Stimulated activated naive CD8-positive, alpha-beta T cell treated with anti-CD3 and anti-CD28 coated beads, Interleukin-15, amount 100 ng/mL, for 72 hours (primary cell): Measurements from ENCODE around the gene LNP1.
"Not testable (repeated sequence)": the region's sequence is repeated elsewhere in the genome, so short reads cannot be mapped to it uniquely, and the experiment has no call there.

Experiments used
- ATAC-seq: fragments of 150-1000 bp; cut with Tn5 transposase; 2 replicates; pipeline ENCODE4 v1.10.0; 2021; ENCODE audit warnings: mild to moderate bottlenecking, moderate library complexity
- DNase-seq, 2 donors: peaks; one replicate each; pipeline ENCODE4 v3.0.0; 2021 to 2022
- H3K27ac Mint-ChIP-seq, 2 donors: one replicate each; pipeline ENCODE4 v1.8.0; 2022; ENCODE audit warnings: mild to moderate bottlenecking in 2 of 2, mixed read lengths in 2 of 2, moderate library complexity in 2 of 2
- H3K27me3 Mint-ChIP-seq: one replicate; pipeline ENCODE4 v1.8.0; 2022; ENCODE audit warnings: mixed read lengths
- H3K4me1 Mint-ChIP-seq: one replicate; pipeline ENCODE4 v1.8.0; 2022; ENCODE audit warnings: mild to moderate bottlenecking, mixed read lengths
- H3K4me3 Mint-ChIP-seq, 2 donors: one replicate each; pipeline ENCODE4 v1.8.0; 2022; ENCODE audit warnings: mild to moderate bottlenecking in 2 of 2, mixed read lengths in 2 of 2, moderate library complexity in 1 of 2
- H3K9me3 Mint-ChIP-seq, 2 donors: one replicate each; pipeline ENCODE4 v1.8.0; 2022; ENCODE audit warnings: mixed read lengths in 2 of 2

The LNP1 gene

DNA sequence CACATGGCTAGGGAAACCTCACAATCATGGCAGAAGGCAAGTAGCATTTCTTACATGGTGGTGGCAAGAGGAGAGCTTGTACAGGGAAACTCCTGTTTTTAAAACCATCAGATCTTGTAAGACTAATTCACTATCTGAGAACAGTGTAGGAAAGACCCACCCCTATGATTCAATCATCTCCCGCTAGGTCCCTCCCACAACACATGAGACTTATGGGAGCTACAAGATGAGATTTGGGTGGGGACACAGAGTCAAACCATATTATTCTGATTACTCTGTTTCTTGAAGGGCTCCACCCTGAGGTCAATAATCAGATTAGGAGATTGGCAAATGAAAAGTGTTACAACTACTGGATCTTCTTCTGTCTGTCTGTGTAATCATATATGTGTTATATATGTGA, 69.6 kb downstream of the LNP1 start:
- Mint-ChIP-seq H3K9me3 (peaks cover 10 to 23% of the 10 kb centered on the region in 2 donors), H3K27ac (no peak overlapping the region), H3K27me3 (peaks cover 3% of the 10 kb centered on the region), H3K4me3 (no peak overlapping the region), H3K4me1 (peaks cover 5% of the 10 kb centered on the region)
- DNase-seq (no peak), ATAC-seq (no peak)

DNA sequence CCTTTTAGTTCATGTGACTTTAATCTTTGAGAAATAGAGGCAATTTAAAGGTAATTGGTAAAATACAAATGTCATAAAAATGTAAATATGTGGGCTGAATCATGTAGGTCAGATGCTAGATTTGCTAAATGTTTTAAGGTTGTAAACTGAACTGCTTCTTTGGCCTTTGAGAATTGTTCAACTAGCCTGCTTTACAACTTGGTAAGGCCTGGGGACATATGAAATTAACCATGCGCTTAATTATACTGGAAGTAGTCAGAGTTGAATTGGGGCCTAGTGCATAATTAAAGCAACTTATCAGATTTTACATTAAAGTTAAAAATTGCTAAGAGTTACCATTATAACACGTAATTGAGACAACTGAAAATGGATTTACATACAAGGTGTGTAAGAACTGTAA, 70.1 kb downstream of the LNP1 start:
- no peak overlapping the region for H3K27ac Mint-ChIP-seq
- no peak for ATAC-seq
- peaks cover 7% of the 10 kb centered on the region for H3K27me3 Mint-ChIP-seq

DNA sequence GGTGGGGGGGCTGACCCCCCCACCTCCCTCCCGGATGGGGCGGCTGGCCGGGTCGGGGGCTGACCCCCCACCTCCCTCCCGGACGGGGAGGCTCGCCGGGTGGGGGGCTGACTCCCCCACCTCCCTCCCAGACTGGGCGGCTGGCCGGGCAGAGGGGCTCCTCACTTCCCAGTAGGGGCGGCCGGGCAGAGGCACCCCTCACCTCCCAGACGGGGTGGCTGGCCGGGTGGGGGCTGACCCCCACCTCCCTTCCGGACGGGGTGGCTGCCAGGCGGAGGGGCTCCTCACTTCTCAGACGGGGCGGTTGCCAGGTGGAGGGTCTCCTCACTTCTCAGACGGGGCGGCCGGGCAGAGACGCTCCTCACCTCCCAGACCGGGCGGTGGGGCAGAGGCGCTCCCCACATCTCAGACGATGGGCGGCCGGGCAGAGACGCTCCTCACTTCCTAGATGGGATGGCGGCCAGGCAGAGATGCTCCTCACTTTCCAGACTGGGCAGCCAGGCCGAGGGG, 76.6 kb downstream of the LNP1 start:
- not testable (repeated sequence) for H3K4me1 Mint-ChIP-seq, H3K9me3 Mint-ChIP-seq, H3K4me3 Mint-ChIP-seq, H3K27ac Mint-ChIP-seq, H3K27me3 Mint-ChIP-seq, ATAC-seq, DNase-seq

More for the DNA sequence above, 70.1 kb downstream of the LNP1 start:
- H3K9me3 Mint-ChIP-seq = peaks cover 10 to 23% of the 10 kb centered on the region in 2 donors
- no peak for DNase-seq
- no peak overlapping the region for H3K4me3 Mint-ChIP-seq
- peaks cover under 1% of the 10 kb centered on the region for H3K4me1 Mint-ChIP-seq

DNA sequence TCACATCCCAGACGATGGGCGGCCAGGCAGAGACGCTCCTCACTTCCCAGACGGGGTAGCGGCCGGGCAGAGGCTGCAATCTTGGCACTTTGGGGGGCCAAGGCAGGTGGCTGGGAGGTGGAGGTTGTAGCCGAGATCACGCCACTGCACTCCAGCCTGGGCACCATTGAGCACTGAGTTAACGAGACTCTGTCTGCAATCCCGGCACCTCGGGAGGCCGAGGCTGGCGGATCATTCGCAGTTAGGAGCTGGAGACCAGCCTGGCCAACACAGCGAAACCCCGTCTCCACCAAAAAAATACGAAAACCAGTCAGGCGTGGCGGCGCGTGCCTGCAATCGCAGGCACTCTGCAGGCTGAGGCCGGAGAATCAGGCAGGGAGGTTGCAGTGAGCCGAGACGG, 77.2 kb downstream of the LNP1 start:
- H3K9me3 Mint-ChIP-seq, H3K27me3 Mint-ChIP-seq, H3K4me3 Mint-ChIP-seq, H3K27ac Mint-ChIP-seq, DNase-seq, ATAC-seq, H3K4me1 Mint-ChIP-seq: not testable (repeated sequence)

DNA sequence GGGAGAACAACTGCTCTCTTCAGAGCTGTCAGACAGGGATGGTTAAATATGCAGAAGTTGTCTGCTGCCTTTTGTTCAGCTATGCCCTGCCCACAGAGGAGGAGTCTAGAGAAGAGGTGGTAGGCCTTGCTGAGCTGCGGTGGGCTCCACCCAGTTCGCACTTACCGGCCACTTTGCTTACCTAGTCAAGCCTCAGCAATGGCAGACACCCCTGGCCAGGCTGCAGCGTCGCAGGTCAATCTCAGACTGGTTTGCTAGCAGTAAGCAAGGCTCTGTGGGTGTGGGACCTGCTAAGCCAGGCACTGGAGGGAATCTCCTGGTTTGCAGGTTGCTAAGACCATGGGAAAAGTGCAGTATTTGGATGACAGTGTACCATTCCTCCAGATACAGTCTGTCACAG, 78.7 kb downstream of the LNP1 start:
- H3K4me3 Mint-ChIP-seq = no peak overlapping the region
- ATAC-seq = no peak
- peaks cover 13% of the 10 kb centered on the region for H3K27me3 Mint-ChIP-seq
- no peak overlapping the region for H3K27ac Mint-ChIP-seq
- no peaks in the 10 kb centered on the region for H3K9me3 Mint-ChIP-seq
- no peak for DNase-seq
- H3K4me1 Mint-ChIP-seq = peaks cover 7% of the 10 kb centered on the region

DNA sequence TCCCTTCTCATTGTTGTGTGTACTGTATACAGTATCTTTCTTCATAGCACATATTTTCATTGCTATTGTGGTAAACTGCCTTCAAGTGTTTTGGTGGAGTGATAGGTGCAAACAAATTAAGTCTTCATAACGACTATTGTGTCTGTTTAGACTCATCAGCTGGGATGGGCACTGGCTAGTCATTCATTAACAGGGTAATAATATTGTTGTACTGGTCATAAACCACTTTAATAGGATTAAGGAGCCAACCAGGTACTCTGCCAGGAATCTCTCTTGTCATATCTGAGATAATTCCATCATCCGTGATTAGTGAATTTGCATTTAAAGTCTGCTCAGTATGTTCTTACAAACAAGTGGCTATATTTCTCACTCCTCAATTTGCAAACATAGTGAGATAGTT, 80.8 kb downstream of the LNP1 start:
- peaks cover 7% of the 10 kb centered on the region for H3K4me1 Mint-ChIP-seq
- H3K9me3 Mint-ChIP-seq = no peaks in the 10 kb centered on the region
- no peak for DNase-seq
- ATAC-seq = no peak
- no peak overlapping the region for H3K27ac Mint-ChIP-seq
- H3K4me3 Mint-ChIP-seq = no peak overlapping the region
- peaks cover 10% of the 10 kb centered on the region for H3K27me3 Mint-ChIP-seq

DNA sequence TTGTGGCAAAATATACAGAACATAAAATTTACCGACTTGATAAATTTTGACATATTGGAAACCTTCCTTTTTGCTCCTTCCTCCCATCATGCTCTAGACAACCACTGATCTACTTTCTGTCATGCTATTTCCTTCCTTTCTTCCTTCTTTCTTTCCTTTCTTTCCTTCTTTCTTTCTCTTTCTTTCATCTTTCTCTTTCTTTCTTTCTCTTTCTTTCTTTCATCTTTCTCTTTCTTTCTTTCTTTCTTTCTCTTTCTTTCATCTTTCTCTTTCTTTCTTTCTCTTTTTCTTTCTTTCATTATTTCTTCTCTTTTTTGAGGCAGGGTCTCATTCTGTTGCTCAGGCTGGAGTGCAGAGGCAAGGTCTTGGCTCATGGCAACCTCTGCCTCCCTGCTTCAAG, 82.2 kb downstream of the LNP1 start:
- Mint-ChIP-seq H3K9me3 (no peaks in the 10 kb centered on the region), H3K27ac (no peak overlapping the region), H3K4me3 (no peak overlapping the region), H3K27me3 (peaks cover 10% of the 10 kb centered on the region), H3K4me1 (peaks cover 7% of the 10 kb centered on the region)
- ATAC-seq (no peak), DNase-seq (no peak)

DNA sequence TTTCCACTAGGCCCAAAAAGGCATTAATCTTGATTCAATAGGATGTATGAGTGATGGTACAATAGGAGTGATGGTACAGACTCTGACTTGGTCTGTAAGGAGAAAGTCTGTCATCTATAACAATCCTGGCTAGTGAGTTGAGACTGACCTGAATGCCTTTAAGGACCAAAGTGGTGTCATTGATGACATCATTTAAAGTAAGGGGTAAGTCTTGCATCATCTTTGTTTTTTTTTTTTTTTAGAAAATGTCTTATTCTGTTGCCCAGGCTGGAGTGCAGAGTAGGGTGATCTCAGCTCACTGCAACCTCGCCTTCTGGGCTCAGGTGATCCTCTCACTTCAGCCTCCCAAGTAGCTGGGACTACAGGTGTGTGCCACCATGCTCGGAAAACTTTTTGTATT, 85.5 kb downstream of the LNP1 start:
- peak overlapping the region in 1 of 2 donors; percentile 6 for H3K27ac Mint-ChIP-seq
- H3K4me1 Mint-ChIP-seq = peaks cover 11% of the 10 kb centered on the region
- H3K9me3 Mint-ChIP-seq = no peaks in the 10 kb centered on the region
- no peak for DNase-seq
- peak; percentile 29 for ATAC-seq
- no peak overlapping the region for H3K4me3 Mint-ChIP-seq
- H3K27me3 Mint-ChIP-seq = peaks cover 23% of the 10 kb centered on the region

DNA sequence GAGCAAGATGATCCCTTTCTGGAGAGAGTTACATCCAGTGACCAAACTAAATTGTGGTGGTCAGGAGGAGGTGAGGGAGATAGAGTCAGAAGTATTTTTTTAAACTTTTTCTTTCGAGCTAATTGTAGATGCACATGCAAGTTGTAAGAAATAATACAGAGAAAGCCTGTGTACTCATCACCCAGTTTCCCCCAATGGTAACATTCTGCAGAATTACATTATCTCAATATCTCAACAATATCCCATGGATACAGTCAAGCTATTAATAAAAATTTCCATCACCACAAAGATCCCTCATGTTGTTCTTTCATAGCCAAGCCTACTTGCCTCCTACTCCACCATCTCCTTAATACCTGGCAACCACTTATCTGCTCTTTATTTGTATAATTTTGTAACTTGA, 87.8 kb downstream of the LNP1 start:
- Mint-ChIP-seq H3K27ac (no peak overlapping the region), H3K4me1 (peaks cover 9% of the 10 kb centered on the region), H3K27me3 (peaks cover 28% of the 10 kb centered on the region), H3K4me3 (no peak overlapping the region), H3K9me3 (no peaks in the 10 kb centered on the region)
- DNase-seq (no peak), ATAC-seq (no peak)

DNA sequence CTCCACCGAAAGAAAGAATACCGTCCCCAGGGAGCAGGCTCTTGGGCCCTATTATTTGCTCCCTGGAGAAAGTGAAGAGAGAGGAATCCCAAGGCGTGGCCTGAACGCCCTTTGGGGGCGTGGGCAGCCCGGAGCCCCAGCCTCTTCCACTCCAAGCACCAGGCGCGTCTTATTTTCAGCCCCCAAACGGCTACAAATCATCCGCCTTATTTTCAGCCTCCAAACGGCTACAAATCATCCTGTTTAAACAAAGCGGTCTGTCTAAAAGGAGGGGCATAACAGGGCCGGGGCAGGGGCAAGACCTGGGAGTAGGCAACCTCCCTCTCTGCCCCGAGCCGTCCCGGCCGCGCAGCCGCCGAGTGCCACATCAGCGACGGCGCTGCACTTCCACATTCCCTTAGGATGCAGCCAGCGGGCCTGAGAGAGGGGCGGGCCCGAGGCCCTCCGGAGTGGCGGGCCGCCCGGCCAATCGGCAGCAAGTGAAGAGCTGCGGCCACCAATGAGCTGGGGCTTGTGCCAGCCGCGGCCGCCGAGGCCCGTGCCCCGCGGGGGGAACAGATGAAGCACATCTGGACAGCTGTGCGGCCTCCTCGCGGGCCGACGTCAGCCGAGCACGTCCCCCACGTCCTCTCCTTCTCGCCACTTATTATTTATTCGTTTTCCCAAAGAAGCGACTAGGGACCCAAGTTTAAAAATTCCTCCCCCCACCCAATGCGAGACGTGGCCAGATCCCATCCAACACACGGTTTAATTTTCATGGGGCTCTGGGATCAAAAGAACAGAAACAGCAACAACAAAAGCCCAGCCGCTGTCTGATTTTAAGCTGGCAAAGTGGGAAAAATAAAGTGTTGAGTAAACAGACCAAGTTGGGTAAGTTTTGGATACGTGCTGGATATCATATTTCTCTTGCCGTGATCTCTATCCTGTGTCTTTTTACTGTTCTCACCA, 91.0 kb downstream of the LNP1 start, which contains the start of gene TMEM45A:
TSS of gene TMEM45A (plus strand) at position 561 of the 948 bp plus-strand sequence. CDS start 62,593 bp downstream, outside the sequence.
- no peaks in the 10 kb centered on the region for H3K9me3 Mint-ChIP-seq
- peak; percentile 80 to 84 for DNase-seq
- peak; percentile 94 for ATAC-seq
- peak within 1 kb of the TSS in 1 of 2 donors; percentile 10 for H3K27ac Mint-ChIP-seq
- peak within 1 kb of the TSS; percentile 83 to 86 for H3K4me3 Mint-ChIP-seq
- H3K4me1 Mint-ChIP-seq = peaks cover 9% of the 10 kb centered on the region
- H3K27me3 Mint-ChIP-seq = peaks cover 45% of the 10 kb centered on the region

DNA sequence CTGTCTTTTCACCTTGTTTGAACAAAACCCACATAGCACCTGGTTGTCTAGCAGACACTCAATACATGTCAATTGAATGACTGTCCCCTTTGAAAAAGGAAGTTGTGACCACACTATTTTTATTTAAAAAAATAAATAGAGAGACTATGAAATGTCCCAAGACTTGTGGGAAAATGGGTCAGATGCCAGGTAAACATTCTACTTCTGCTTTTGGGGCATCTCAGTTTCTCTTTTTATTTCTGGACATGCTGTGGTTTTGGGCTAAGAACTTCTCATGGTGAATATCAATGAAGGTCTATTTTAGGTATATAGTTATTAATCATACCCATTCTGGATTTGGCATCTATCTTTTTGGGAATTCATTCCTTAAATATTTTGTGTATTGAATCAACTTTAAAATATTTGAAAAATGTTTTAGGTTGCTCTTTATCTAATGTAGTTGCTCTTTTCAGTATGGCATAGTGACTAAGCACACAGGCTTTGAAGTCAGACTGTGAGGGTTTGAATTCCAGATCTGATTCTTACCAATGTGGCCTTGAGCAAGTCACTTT, 95.4 kb downstream of the LNP1 start:
- no peak for ATAC-seq

DNA sequence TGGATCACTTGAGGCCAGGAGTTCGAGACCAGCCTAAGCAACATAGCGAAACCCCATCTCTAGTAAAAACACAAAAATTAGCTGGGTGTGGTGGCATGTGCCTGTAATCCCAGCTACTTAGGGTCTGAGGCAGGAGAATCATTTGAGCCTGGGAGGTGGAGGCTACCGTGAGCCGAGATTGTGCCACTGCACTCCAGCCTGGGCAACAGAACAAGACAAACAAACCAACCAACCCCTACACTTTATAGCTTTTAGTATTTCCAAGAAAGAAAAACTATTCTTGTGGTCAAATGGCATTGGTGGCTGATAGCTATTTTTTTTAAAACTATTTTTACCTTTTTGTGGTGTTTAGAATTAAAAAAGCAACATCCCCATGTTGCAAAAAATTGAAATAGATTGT, 98.3 kb downstream of the LNP1 start:
- Mint-ChIP-seq H3K9me3 (no peaks in the 10 kb centered on the region), H3K4me3 (no peak overlapping the region), H3K4me1 (no peaks in the 10 kb centered on the region), H3K27ac (no peak overlapping the region), H3K27me3 (peaks cover 28% of the 10 kb centered on the region)
- DNase-seq (no peak), ATAC-seq (no peak)

More for the DNA sequence above, 95.4 kb downstream of the LNP1 start:
- no peak overlapping the region for H3K4me3 Mint-ChIP-seq
- H3K27ac Mint-ChIP-seq = no peak overlapping the region
- peaks cover 5% of the 10 kb centered on the region for H3K4me1 Mint-ChIP-seq
- no peaks in the 10 kb centered on the region for H3K9me3 Mint-ChIP-seq
- no peak for DNase-seq
- H3K27me3 Mint-ChIP-seq = peaks cover 32% of the 10 kb centered on the region

DNA sequence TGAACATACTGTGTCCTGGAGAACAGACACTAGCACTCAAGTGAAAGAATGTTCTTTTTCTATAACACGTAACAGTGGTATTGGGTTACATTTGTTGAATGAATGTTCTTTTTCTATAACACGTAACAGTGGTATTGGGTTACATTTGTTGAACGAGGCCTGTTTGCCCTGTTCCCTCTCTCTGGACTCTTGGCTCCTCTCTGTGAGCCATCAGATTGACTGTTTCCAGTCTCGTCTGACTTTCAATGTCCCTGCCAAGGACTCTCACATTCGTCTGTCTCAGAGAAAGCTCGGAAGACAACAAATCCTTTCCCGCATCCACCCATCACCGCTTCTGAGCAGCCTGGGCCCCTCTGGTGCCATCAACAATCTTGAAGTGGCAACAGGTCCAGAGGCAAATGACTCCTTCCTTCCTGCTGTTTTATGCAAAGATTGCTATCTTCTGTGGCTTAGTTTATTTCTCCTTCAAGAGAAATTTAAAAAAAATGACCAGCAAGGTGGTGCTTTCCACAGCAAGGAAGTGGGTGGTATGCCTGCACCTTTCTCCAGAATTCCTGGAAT, 99.1 kb downstream of the LNP1 start:
- H3K27me3 Mint-ChIP-seq = peaks cover 28% of the 10 kb centered on the region
- H3K4me1 Mint-ChIP-seq = no peaks in the 10 kb centered on the region
- no peak for ATAC-seq
- no peak overlapping the region for H3K27ac Mint-ChIP-seq
- no peak for DNase-seq
- no peaks in the 10 kb centered on the region for H3K9me3 Mint-ChIP-seq
- H3K4me3 Mint-ChIP-seq = no peak overlapping the region

DNA sequence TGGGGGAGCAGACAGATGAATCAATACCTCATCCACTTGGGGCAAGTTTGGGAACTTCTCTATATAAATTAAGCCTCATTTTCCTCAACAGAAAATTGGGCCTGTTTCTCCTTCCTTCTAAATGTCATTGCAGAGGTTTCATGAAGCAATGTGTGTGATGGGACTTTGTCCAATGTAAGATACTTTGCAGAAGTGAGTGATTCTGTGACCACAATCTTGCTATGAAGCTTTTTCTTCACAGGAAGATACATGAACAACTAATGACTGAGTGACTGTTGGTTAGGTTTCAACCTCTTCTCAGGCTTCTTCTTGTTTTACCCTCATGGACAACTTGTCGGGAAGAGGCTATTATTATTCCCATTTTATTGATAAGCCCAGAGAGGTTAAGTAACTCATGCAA, 102.1 kb downstream of the LNP1 start:
- no peak for ATAC-seq
- H3K9me3 Mint-ChIP-seq = no peaks in the 10 kb centered on the region
- H3K27ac Mint-ChIP-seq = no peak overlapping the region
- DNase-seq = no peak
- no peak overlapping the region for H3K4me3 Mint-ChIP-seq
- H3K27me3 Mint-ChIP-seq = peaks cover 44% of the 10 kb centered on the region
- no peaks in the 10 kb centered on the region for H3K4me1 Mint-ChIP-seq
